Measurements from ENCODE around the gene SECTM1. TPM values are rescaled to one million over a fixed set of nuclear protein-coding genes. Genes with fewer than 3 reads are reported as not detected.

The SECTM1 gene
- total RNA-seq, 6 experiments from 2014 or later, result 3.9 to 7.4 (median 5.8) TPM

GRCh38 chr17:82314727-82315605 lies 18.6 kb downstream of the SECTM1 start:
- H3K4me1 ChIP-seq, result no peaks in the 10 kb centered on the region
- ATAC-seq (peak in 1 of 4 donors; percentile 19), DNase-seq (no peak)
- H3K9me3 ChIP-seq, result no peaks in the 10 kb centered on the region
- 40% methylated on average over 4 of the region's 32 CpGs for WGBS (ENCODE audit: insufficient coverage, low coverage, low lambda C conversion rate, missing lambda C conversion rate)
- H3K27me3 ChIP-seq, result no peaks in the 10 kb centered on the region
- no peaks in the 10 kb centered on the region for H3K36me3 ChIP-seq
- TF ChIP-seq POLR2A (IDR thresholded peaks at IDR 0.05), result no peak
- TF ChIP-seq CTCF (IDR thresholded peaks at IDR 0.05), result no peak
- no peak overlapping the region for H3K27ac ChIP-seq
- intact Hi-C loops (cut with DNase I), result loop anchor here in 1 of 2 donors (5.0 kb wide), 1 partner anchor 78 kb away; no protein-coding TSS in a partner anchor
- no peak overlapping the region for H3K4me3 ChIP-seq

DNA sequence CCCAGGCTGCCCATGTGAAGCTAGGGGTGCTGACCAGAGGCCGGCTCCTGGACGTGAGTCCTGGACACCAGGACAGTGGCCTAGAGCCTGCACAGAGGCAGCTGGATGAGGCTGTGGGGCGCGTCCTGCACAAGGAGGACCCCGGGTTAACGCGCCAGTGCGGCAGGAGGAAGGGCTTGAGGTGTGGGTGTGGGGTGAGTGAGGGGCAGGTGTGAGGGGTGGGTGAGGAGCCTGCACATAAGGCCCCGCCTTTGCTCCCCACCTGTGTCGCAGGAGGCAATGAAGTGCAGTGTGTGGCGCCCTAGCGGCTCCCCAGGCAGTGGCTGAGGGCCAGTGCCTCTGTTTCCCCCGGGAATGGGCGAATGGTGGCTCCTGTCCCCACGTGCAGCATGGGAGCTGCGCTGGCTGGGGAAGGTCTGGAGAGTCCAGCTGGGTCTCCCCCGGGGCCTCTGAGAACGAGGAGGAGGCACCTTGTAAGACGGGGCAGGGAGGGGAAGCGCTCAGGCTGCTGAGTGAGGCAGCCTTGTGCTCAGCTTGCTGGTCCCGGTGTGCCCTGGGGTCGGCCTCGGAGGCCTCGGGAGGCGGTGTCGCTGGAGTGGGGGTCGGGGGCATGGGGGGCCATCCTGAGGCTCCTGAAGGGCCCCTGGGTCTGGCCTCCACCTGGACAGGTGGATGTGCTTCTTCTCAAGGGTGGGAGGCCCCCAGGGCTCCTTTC lies 19.4 kb downstream of the SECTM1 start:
- TF ChIP-seq POLR2A (IDR thresholded peaks at IDR 0.05) (no peak), CTCF (IDR thresholded peaks at IDR 0.05) (no peak)
- Histone ChIP-seq H3K9me3 (no peaks in the 10 kb centered on the region), H3K4me1 (no peaks in the 10 kb centered on the region), H3K36me3 (no peaks in the 10 kb centered on the region), H3K27me3 (no peaks in the 10 kb centered on the region), H3K27ac (no peak overlapping the region), H3K4me3 (no peak overlapping the region)
- no peak for ATAC-seq
- intact Hi-C loops (cut with DNase I), result no loop called here
- peak in 1 of 3 donors; percentile 16 for DNase-seq
- WGBS (ENCODE audit: insufficient coverage, low coverage, low lambda C conversion rate, missing lambda C conversion rate), result 81% methylated on average over 6 of the region's 27 CpGs

GRCh38 chr17:82313195-82314011 lies 20.2 kb downstream of the SECTM1 start:
- H3K4me3 ChIP-seq, result no peak overlapping the region
- no peak overlapping the region for H3K27ac ChIP-seq
- ATAC-seq (no peak), DNase-seq (no peak)
- H3K9me3 ChIP-seq, result no peaks in the 10 kb centered on the region
- 84% methylated on average over 23 of the region's 28 CpGs for WGBS (ENCODE audit: insufficient coverage, low coverage, low lambda C conversion rate, missing lambda C conversion rate)
- H3K36me3 ChIP-seq, result no peaks in the 10 kb centered on the region
- intact Hi-C loops (cut with DNase I), result no loop called here
- no peaks in the 10 kb centered on the region for H3K27me3 ChIP-seq
- TF ChIP-seq POLR2A (IDR thresholded peaks at IDR 0.05), result no peak
- no peak for TF ChIP-seq CTCF (IDR thresholded peaks at IDR 0.05)
- no peaks in the 10 kb centered on the region for H3K4me1 ChIP-seq

- H3K27me3 ChIP-seq, result no peaks in the 10 kb centered on the region
- WGBS (ENCODE audit: insufficient coverage, low coverage, low lambda C conversion rate, missing lambda C conversion rate), result 89% methylated on average over 13 of the region's 13 CpGs
These were observed 21.6 kb downstream of the SECTM1 start for GRCh38 chr17:82311971-82312370.

More at GRCh38 chr17:82311971-82312370, 21.6 kb downstream of the SECTM1 start:
- no peak overlapping the region for H3K27ac ChIP-seq
- intact Hi-C loops (cut with DNase I), result no loop called here
- DNase-seq, result no peak
- TF ChIP-seq POLR2A (IDR thresholded peaks at IDR 0.05) (no peak), CTCF (IDR thresholded peaks at IDR 0.05) (no peak)
- no peaks in the 10 kb centered on the region for H3K36me3 ChIP-seq
- H3K4me3 ChIP-seq, result no peak overlapping the region
- no peaks in the 10 kb centered on the region for H3K9me3 ChIP-seq
- no peak for ATAC-seq
- H3K4me1 ChIP-seq, result no peaks in the 10 kb centered on the region

All from right lobe of liver (tissue), 6 donors.